ENCODE data around the gene CADM3.

DNA sequence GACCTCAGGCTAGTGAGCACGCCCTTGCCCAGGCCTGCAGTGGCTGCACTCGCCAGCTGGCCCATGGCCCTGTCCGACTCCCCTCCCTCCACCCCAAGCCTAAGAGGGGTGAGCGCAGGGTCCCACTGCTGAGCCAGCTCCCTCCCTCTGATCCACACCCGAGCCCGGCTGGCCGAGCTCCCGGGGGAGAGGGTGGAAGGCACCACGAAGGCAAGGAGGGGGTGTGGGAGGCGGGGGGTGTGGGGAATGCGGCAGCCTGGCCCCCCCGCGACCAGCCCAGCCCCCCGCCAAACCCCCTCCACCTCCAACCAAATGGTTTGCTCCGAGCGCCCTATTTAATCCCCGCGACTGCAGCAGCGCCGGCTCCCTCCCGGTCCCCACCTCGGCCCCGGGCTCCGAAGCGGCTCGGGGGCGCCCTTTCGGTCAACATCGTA, at the start of gene CADM3:
- no peak for TF ChIP-seq POLR2A (IDR thresholded peaks at IDR 0.05)
- TF ChIP-seq, protein P1, sequence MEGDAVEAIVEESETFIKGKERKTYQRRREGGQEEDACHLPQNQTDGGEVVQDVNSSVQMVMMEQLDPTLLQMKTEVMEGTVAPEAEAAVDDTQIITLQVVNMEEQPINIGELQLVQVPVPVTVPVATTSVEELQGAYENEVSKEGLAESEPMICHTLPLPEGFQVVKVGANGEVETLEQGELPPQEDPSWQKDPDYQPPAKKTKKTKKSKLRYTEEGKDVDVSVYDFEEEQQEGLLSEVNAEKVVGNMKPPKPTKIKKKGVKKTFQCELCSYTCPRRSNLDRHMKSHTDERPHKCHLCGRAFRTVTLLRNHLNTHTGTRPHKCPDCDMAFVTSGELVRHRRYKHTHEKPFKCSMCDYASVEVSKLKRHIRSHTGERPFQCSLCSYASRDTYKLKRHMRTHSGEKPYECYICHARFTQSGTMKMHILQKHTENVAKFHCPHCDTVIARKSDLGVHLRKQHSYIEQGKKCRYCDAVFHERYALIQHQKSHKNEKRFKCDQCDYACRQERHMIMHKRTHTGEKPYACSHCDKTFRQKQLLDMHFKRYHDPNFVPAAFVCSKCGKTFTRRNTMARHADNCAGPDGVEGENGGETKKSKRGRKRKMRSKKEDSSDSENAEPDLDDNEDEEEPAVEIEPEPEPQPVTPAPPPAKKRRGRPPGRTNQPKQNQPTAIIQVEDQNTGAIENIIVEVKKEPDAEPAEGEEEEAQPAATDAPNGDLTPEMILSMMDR (IDR thresholded peaks at IDR 0.05) = no peak

Data from tibial nerve (tissue), 3 donors.